KMS-11 (cell line): ENCODE results near the gene KDM6B.

Experiments used
- H2AFZ ChIP-seq: fragments of 200-600 bp; sonication (generic); 2 replicates; pipeline ENCODE4 v1.6.1; 2016; ENCODE audit warnings: antibody characterized with exemption, mixed run types, low read depth
- H3K27ac ChIP-seq: fragments of 200-600 bp; sonication (generic); 2 replicates; pipeline ENCODE4 v1.6.1; 2016; ENCODE audit warnings: mild to moderate bottlenecking, mixed run types
- H3K27me3 ChIP-seq: fragments of 200-600 bp; sonication (generic); 2 replicates; pipeline ENCODE4 v1.6.1; 2017; ENCODE audit warnings: mild to moderate bottlenecking, low read depth, mixed run types, moderate library complexity; ENCODE audit not compliant: insufficient read depth
- H3K36me3 ChIP-seq: fragments of 200-600 bp; sonication (generic); 2 replicates; pipeline ENCODE4 v1.6.1; 2017; ENCODE audit warnings: mild to moderate bottlenecking, mixed run types; ENCODE audit not compliant: insufficient read depth
- H3K4me1 ChIP-seq: fragments of 200-600 bp; sonication (generic); 2 replicates; pipeline ENCODE4 v1.6.1; 2016; ENCODE audit warnings: mild to moderate bottlenecking, low read depth, mixed run types; ENCODE audit not compliant: poor library complexity, severe bottlenecking
- H3K4me2 ChIP-seq: fragments of 200-600 bp; sonication (generic); 2 replicates; pipeline ENCODE4 v1.7.0; 2016; ENCODE audit warnings: mild to moderate bottlenecking, mixed run types
- H3K4me3 ChIP-seq: fragments of 200-600 bp; sonication (generic); IDR thresholded peaks from 2 replicates; pipeline ENCODE4 v1.6.1; 2017; ENCODE audit warnings: low read depth, low read length, mixed read lengths; ENCODE audit not compliant: insufficient read depth
- H3K79me2 ChIP-seq: fragments of 200-600 bp; sonication (generic); 2 replicates; pipeline ENCODE4 v1.6.1; 2016; ENCODE audit warnings: low read depth, mixed run types; ENCODE audit not compliant: insufficient read depth
- H3K9ac ChIP-seq: fragments of 200-600 bp; sonication (generic); 2 replicates; pipeline ENCODE4 v1.6.1; 2016; ENCODE audit warnings: mild to moderate bottlenecking, mixed run types
- H4K20me1 ChIP-seq: fragments of 200-600 bp; sonication (generic); 2 replicates; pipeline ENCODE4 v1.6.1; 2016; ENCODE audit warnings: mild to moderate bottlenecking, mixed run types; ENCODE audit not compliant: insufficient read depth
- CTCF ChIP-seq: fragments of 200-600 bp; sonication (generic); conservative IDR thresholded peaks from 2 replicates; pipeline ENCODE4 v1.6.1; 2017; ENCODE audit warnings: low read depth, mild to moderate bottlenecking, antibody characterized with exemption, low read length, moderate library complexity, mixed read lengths

The KDM6B gene

DNA sequence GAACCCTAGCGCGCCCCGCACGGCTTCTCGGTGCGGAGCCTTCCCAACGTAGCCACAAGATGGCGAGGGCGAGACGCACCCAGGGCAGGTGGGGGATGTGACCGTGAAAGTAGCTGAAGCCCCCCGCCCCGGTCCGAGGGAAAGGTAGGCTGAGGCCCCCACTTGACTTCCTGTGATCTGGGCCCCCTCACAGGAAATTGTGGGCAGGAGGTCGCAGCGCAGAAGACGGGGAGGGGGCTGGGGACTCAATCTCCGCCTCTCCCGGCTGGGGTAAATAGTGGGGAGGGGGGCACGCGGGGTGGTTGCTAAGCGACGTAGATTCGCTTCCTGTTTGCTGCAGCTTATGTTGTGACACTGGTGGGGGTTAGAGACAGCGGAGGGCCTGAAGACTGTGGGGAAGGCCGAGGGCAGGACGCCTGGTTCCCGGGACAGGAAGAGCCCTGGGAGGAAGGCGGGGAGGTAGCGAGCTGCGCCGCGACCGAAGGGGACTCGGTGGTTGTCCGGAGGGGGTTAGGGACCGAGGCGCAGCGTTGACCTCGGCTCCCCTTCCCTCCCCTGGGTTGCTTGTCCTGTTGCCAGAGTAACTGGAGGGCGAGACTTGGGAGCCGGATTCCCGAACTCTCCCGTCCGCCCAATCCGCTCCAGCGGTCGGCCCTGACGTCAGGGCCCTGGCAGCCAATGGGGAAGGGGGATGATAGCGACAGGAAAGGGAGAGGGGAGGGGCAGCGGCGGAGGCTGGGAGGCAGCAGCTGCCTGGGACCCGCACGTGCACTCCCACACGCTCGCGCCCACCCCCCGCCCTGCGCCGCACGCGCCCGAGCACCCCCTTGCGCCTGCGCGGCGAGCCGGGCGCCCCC lies 1.2 kb downstream of the KDM6B start:
- Histone ChIP-seq H3K36me3 (no peaks in the 10 kb centered on the region), H3K4me1 (peaks cover 10% of the 10 kb centered on the region), H4K20me1 (no peaks in the 10 kb centered on the region), H3K4me2 (no peak overlapping the region), H2AFZ (no peak overlapping the region; the same call in 1 of the 2 replicates), H3K27me3 (no peaks in the 10 kb centered on the region), H3K79me2 (no peaks in the 10 kb centered on the region), H3K4me3 (no peak overlapping the region), H3K27ac (peak overlapping the region; percentile 58), H3K9ac (peak overlapping the region; percentile 30; the same call in 1 of the 2 replicates)
- TF ChIP-seq CTCF: no peak; the same call in 1 of the 2 replicates

- H3K4me3 ChIP-seq: no peak overlapping the region
- peak overlapping the region; percentile 32 for H3K27ac ChIP-seq
- H3K79me2 ChIP-seq: no peaks in the 10 kb centered on the region
- no peak overlapping the region; the same call in 1 of the 2 replicates for H2AFZ ChIP-seq
- H4K20me1 ChIP-seq: no peaks in the 10 kb centered on the region
- H3K4me2 ChIP-seq: peak overlapping the region; percentile 39
- H3K4me1 ChIP-seq: peaks cover 10% of the 10 kb centered on the region
- no peak for TF ChIP-seq CTCF
- H3K27me3 ChIP-seq: no peaks in the 10 kb centered on the region
- H3K9ac ChIP-seq: peak overlapping the region; percentile 30; the same call in 1 of the 2 replicates
- no peaks in the 10 kb centered on the region for H3K36me3 ChIP-seq
Measured at GRCh38 chr17:7835814-7836595, 2.0 kb downstream of the KDM6B start.

DNA sequence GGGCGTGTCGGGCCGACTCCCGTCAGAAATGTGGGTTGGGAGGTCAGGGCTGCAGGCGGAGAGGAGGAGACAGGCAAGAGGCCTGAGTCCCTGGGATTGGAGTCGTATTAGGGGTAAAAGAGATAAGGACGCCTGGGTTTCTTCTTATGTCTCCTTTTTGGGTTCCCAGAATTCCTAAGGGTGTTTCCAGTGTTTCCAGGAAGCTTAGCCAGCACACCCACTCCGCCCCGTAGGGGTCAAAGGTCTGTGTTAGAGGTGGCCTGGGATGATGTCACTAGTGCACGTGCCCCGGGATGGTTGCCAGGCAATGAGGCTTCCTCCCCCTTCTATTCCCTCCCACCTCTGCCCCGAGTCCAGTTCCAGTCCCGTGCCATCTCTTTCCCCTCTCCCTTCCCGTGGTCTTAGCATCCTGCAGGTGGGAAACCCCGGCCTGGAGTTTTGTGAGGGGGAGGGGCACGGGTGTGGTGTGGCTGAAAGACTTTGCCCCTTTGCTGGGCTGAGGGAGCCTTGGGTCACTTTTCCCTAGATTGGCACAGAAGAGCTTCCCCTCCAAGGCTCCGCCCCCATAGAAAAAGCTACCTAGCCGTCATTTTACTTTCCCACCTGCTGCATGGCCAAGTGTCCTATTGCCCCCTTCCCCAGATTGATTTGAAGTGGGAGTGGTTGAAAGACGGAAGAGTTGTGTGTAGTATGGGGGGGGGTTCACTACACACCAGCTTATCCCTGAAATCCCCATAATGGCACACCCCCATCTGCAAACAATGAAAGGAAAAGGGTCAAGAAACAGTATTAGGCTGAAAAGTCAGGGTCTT lies 2.8 kb downstream of the KDM6B start:
- no peak for TF ChIP-seq CTCF
- Histone ChIP-seq H3K4me1 (peaks cover 10% of the 10 kb centered on the region), H2AFZ (no peak overlapping the region), H3K79me2 (no peaks in the 10 kb centered on the region), H3K27me3 (no peaks in the 10 kb centered on the region), H3K36me3 (no peaks in the 10 kb centered on the region), H3K4me2 (peak overlapping the region; percentile 39), H4K20me1 (no peaks in the 10 kb centered on the region), H3K27ac (peak overlapping the region; percentile 32; the same call in 1 of the 2 replicates), H3K4me3 (no peak overlapping the region), H3K9ac (peak overlapping the region; percentile 30; the same call in 1 of the 2 replicates)
